ENCODE results near the gene KDM6B.

GRCh38 chr17:7838090-7839075 lies 4.4 kb downstream of the KDM6B start:
- TF ChIP-seq CTCF (IDR thresholded peaks at IDR 0.05) (no peak), ZFX (IDR thresholded peaks at IDR 0.05; ENCODE audit: borderline replicate concordance) (no peak)
